K562 (cell line): Measurements from ENCODE around the gene PEAR1. TPM values are rescaled to one million over a fixed set of nuclear protein-coding genes. Genes with fewer than 3 reads are reported as not detected.
A peak's percentile ranks its signal among the peaks of the same experiment; 100 is the strongest.

Experiments used
- ADNP ChIP-seq: fragments of 200-800 bp; sonication (Bioruptor generic); IDR thresholded peaks from 2 replicates; pipeline ENCODE4 v1.6.1; 2016; ENCODE audit warnings: missing genetic modification characterization, missing compliant biosample characterization
- BRD9 ChIP-seq: fragments of 450-650 bp; IDR thresholded peaks from 2 replicates; pipeline ENCODE4 v1.6.1; 2018; ENCODE audit warnings: low read depth; ENCODE audit not compliant: partially characterized antibody
- ESRRA ChIP-seq: fragments of 450-650 bp; IDR thresholded peaks from 2 replicates; pipeline ENCODE4 v1.6.1; 2014; ENCODE audit warnings: low read depth, mild to moderate bottlenecking, moderate library complexity, borderline replicate concordance
- FOXJ3 ChIP-seq: sonication (generic); formaldehyde crosslinking; IDR thresholded peaks from 2 replicates; pipeline ENCODE4 v1.4.0; 2020; ENCODE audit warnings: mild to moderate bottlenecking, missing genetic modification reagents
- GATA2 ChIP-seq: sonication (generic); formaldehyde crosslinking; IDR thresholded peaks from 2 replicates; pipeline ENCODE4 v1.4.0; 2020; ENCODE audit warnings: mild to moderate bottlenecking, missing genetic modification reagents
- LEF1 ChIP-seq: fragments of 450-650 bp; IDR thresholded peaks from 2 replicates; pipeline ENCODE4 v1.6.1; 2016; ENCODE audit warnings: mild to moderate bottlenecking
- SIX5 ChIP-seq, 2 experiments: IDR thresholded peaks; 2 replicates each; pipeline ENCODE4 v1.6.1; 2011; ENCODE audit warnings: low read length in 2 of 2, borderline replicate concordance in 1 of 2, low read depth in 1 of 2, mild to moderate bottlenecking in 1 of 2, moderate library complexity in 1 of 2; ENCODE audit not compliant: insufficient read depth in 1 of 2
- TBP ChIP-seq: optimal IDR thresholded peaks from 2 replicates; pipeline ENCODE3; 2011; ENCODE audit warnings: low read depth, low read length, improper control_type of control experiment
- WHSC1 ChIP-seq: IDR thresholded peaks from one replicate; pipeline ENCODE4 v1.6.1; 2012; ENCODE audit warnings: low read length, control low read depth, inconsistent platforms
- ZNF232 ChIP-seq: sonication (generic); formaldehyde crosslinking; IDR thresholded peaks from 2 replicates; pipeline ENCODE4 v1.8.0; 2022; ENCODE audit warnings: mild to moderate bottlenecking, missing genetic modification reagents
- polyA plus RNA-seq, 8 experiments: library from polyadenylated mRNA; depleted of rRNA in 4 of 8; stranded (reverse) in 5 of 8; unstranded in 3 of 8; fragments of >200 nt; fragmentation: Nextera tagmentation in 2 of 8; fragmentation: Illumina TruSeq in 1 of 8; extraction: Ambion mirVana in 2 of 8; extraction: Trizol in 1 of 8; gene quantifications; 2 replicates each; pipeline versions ENCODE4 v1.2.1 to v1.2.3, GENCODE V29; 2011 to 2014; ENCODE audit warnings: inconsistent platforms in 1 of 8, missing spikeins in 1 of 8
- total RNA-seq, 7 experiments: library from RNA; depleted of rRNA in 6 of 7; stranded (reverse); fragments of >200 nt in 6 of 7; fragmentation: Illumina TruSeq in 2 of 7; extraction: Trizol in 2 of 7; gene quantifications; 2 replicates each; pipeline versions ENCODE4 v1.2.1 to v1.2.3, GENCODE V29; 2011 to 2021; ENCODE audit warnings: low replicate concordance in 1 of 7
- TF ChIP-seq, protein P1 (sequence below): fragments of 450-650 bp; IDR thresholded peaks from 2 replicates; pipeline ENCODE4 v1.6.1; 2016
- TF ChIP-seq, protein P2 (sequence below): fragments of 250-450 bp; sonication (Bioruptor Pico); IDR thresholded peaks from 2 replicates; pipeline ENCODE4 v1.5.1; 2021; ENCODE audit warnings: mild to moderate bottlenecking
- TF ChIP-seq, protein P3 (sequence below): fragments of 450-650 bp; IDR thresholded peaks from 2 replicates; pipeline ENCODE4 v1.6.1; 2018; ENCODE audit not compliant: partially characterized antibody
- TF ChIP-seq, protein P4 (sequence below): sonication (generic); formaldehyde crosslinking; IDR thresholded peaks from 2 replicates; pipeline ENCODE4 v1.9.0; 2022; ENCODE audit warnings: mild to moderate bottlenecking, missing genetic modification reagents
- TF ChIP-seq, protein P5 (sequence below): fragments of 450-650 bp; conservative IDR thresholded peaks from 2 replicates; pipeline ENCODE4 v1.6.1; 2016; ENCODE audit warnings: missing genetic modification characterization, low read depth, mild to moderate bottlenecking, missing compliant biosample characterization, moderate library complexity

Gene PEAR1
- total and polyA plus RNA-seq, 9 of the 15 experiments (the other 6 are each of a cell fraction or from before 2014, with no cell fraction given) = 0.87 to 13.9 (median 6.1) TPM

DNA sequence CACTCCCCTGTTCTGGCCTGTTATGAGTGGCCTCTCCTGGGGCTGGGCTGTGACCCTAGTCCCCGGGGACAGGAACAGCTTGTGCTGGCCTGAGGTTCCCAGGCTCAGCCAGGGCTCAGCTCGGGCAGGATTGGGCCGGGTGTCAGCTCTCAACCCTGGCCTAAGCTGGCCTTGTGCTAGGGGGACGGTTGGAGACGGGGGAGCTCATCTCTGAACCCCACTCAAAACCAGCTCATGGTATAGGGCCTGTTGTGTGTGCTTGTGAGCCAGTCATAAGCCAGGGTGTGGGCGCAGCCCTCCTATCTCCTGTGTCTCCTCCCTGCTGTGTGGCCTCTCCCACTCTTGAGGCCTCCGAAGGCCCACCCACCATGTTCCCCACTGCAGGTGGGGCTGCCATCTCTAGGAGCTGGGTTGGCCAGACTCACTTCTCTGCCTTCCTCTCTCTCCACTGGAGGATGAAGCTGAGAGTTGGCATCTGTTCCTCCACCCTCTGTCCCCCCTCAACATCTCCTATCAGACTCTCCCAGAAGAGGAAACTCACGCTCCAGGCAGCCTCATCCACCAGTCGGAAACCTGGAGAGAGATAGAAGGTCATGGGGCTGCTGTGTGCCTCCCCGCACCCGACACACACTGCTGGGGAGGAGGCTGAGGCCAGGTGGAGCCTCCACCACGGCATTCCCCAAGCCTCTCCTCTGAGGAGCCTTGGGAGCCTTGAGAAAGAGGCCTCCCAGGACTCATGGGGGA lies 1.4 kb downstream of the PEAR1 start (continued):
- TF ChIP-seq, protein P1, sequence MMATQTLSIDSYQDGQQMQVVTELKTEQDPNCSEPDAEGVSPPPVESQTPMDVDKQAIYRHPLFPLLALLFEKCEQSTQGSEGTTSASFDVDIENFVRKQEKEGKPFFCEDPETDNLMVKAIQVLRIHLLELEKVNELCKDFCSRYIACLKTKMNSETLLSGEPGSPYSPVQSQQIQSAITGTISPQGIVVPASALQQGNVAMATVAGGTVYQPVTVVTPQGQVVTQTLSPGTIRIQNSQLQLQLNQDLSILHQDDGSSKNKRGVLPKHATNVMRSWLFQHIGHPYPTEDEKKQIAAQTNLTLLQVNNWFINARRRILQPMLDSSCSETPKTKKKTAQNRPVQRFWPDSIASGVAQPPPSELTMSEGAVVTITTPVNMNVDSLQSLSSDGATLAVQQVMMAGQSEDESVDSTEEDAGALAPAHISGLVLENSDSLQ = no peak
- TF ChIP-seq, protein P2, sequence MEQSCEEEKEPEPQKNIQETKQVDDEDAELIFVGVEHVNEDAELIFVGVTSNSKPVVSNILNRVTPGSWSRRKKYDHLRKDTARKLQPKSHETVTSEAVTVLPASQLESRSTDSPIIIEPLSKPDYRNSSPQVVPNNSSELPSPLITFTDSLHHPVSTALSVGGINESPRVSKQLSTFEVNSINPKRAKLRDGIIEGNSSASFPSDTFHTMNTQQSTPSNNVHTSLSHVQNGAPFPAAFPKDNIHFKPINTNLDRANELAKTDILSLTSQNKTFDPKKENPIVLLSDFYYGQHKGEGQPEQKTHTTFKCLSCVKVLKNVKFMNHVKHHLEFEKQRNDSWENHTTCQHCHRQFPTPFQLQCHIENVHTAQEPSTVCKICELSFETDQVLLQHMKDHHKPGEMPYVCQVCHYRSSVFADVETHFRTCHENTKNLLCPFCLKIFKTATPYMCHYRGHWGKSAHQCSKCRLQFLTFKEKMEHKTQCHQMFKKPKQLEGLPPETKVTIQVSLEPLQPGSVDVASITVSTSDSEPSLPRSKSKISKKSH (CRISPR knock-in tag) = no peak
- TF ChIP-seq, protein P3, sequence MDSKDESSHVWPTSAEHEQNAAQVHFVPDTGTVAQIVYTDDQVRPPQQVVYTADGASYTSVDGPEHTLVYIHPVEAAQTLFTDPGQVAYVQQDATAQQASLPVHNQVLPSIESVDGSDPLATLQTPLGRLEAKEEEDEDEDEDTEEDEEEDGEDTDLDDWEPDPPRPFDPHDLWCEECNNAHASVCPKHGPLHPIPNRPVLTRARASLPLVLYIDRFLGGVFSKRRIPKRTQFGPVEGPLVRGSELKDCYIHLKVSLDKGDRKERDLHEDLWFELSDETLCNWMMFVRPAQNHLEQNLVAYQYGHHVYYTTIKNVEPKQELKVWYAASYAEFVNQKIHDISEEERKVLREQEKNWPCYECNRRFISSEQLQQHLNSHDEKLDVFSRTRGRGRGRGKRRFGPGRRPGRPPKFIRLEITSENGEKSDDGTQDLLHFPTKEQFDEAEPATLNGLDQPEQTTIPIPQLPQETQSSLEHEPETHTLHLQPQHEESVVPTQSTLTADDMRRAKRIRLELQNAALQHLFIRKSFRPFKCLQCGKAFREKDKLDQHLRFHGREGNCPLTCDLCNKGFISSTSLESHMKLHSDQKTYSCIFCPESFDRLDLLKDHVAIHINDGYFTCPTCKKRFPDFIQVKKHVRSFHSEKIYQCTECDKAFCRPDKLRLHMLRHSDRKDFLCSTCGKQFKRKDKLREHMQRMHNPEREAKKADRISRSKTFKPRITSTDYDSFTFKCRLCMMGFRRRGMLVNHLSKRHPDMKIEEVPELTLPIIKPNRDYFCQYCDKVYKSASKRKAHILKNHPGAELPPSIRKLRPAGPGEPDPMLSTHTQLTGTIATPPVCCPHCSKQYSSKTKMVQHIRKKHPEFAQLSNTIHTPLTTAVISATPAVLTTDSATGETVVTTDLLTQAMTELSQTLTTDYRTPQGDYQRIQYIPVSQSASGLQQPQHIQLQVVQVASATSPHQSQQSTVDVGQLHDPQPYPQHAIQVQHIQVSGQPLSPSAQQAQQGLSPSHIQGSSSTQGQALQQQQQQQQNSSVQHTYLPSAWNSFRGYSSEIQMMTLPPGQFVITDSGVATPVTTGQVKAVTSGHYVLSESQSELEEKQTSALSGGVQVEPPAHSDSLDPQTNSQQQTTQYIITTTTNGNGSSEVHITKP = peak; percentile 63
- TF ChIP-seq, protein P4, sequence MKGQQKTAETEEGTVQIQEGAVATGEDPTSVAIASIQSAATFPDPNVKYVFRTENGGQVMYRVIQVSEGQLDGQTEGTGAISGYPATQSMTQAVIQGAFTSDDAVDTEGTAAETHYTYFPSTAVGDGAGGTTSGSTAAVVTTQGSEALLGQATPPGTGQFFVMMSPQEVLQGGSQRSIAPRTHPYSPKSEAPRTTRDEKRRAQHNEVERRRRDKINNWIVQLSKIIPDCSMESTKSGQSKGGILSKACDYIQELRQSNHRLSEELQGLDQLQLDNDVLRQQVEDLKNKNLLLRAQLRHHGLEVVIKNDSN (CRISPR knock-in tag) = no peak
- TF ChIP-seq GATA2 (CRISPR knock-in tag) = peak; percentile 65; the same call in 1 of the 2 replicates
- TF ChIP-seq ZNF232 (CRISPR knock-in tag) = no peak
- TF ChIP-seq, protein P5, sequence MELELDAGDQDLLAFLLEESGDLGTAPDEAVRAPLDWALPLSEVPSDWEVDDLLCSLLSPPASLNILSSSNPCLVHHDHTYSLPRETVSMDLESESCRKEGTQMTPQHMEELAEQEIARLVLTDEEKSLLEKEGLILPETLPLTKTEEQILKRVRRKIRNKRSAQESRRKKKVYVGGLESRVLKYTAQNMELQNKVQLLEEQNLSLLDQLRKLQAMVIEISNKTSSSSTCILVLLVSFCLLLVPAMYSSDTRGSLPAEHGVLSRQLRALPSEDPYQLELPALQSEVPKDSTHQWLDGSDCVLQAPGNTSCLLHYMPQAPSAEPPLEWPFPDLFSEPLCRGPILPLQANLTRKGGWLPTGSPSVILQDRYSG (tag) = peak; percentile 67; the same call in 1 of the 2 replicates
- no peak for TF ChIP-seq WHSC1
- TF ChIP-seq LEF1 = 0 out of 2 replicates have a peak, but pooled peaks have one; percentile 30
- no peak for TF ChIP-seq FOXJ3 (CRISPR knock-in tag)
- no peak for TF ChIP-seq ESRRA
- TF ChIP-seq ADNP = no peak
- TF ChIP-seq SIX5 (IDR thresholded peaks at IDR 0.05; ENCODE audit: borderline replicate concordance in 1 of 2, insufficient read depth in 1 of 2, low read depth in 1 of 2, low read length in 2 of 2) = no peak
- no peak for TF ChIP-seq BRD9
- no peak for TF ChIP-seq TBP
